Activated T-helper 1 cell treated with anti-CD3 and anti-CD28 coated beads, Interleukin-2, amount 50 U/mL, for 16 hours (primary cell): ENCODE measurements around the gene MAP4K4.
A peak's percentile ranks its signal among the peaks of the same experiment; 100 is the strongest.

Experiments used
- DNase-seq, 2 donors: peaks; one replicate each; pipeline ENCODE4 v3.0.0-alpha.2; 2020; ENCODE audit warnings: low read depth in 1 of 2, low spot score in 1 of 2

The MAP4K4 gene

DNA sequence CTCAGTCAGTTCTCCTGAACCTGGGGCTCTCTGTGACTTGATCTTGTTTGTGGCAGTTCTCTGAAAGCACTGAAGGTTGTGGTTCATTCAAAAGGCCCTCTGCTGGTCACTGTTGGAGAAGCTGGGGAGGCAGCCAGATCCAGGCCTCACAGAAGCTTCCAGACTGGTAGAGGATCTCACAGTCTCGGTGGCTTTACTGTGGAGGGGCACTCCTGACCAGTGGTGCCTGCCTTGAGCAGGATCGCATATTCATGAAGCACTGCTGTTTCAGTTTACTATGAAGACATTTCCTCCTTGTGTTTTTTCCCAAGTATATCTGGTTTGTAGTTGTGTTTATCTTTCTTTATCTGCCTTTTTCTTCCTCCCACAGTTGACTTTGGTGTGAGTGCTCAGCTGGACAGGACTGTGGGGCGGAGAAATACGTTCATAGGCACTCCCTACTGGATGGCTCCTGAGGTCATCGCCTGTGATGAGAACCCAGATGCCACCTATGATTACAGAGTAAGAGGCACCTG is 133.9 kb downstream of the MAP4K4 start:
- peak; percentile 31 to 34 for DNase-seq

DNA sequence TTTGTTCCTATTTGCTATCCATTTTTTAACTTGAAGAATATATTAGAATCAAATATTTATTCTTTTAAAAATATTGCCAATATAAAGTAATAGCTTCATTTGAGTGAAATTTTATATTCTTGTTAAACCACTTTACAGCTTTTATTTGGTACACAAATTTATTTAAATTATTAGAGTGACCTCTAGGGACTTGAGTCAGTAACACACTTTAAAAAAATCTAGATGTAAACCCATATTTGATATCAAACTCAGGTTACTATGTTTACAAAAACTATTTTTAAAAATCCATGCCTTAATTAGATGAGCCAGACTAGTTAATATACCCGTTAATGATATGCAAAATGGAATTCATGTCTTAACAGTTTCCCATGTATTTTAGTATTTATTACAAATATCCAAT is 134.6 kb downstream of the MAP4K4 start:
- DNase-seq, result no peak

DNA sequence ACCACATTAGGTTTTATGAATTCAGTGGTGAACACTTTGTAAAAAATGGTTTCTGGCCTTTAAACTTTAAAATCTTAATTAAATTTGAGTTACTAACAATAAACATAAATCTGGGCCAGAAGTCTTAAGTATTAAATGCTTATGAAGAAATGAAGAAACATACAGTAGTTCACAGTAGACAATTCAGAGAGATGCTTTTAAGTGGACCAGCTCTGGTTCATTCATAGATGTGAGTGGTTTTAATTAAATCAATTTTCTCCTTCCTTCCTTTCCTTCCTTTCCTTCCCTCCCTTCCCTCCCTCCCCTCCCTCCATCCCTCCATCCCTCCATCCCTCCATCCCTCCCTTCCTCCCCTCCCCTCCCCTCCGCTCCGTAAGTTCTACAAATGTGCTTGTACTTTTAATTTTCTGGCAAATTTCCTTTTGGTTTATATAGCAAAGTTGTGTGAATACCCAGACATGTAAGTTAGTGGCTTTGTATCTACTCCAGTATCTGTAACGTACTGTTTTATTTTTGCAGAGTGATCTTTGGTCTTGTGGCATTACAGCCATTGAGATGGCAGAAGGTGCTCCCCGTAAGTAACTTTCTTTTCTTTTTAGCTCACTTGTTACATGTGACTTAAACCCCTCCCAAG is 136.5 kb downstream of the MAP4K4 start:
- DNase-seq, result no peak

DNA sequence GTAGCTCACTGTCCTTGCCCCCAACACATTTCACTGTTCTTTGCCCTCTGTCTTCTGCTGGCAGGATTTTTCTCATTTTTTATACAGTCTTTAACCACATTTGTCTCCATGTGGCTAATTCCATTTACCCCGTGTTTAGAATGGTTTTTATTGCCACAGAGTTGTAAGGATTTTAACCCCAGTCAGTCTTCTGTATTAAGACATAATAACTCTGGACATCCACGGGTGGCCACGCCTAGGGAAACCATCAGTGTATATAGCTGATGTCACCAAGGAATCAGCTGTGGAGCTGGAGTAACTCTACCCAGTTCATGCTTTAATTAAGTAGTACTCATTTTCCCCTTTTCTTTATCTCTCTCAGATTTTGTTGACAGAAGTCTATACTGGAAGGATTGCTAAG is 139.8 kb downstream of the MAP4K4 start:
- no peak for DNase-seq

DNA sequence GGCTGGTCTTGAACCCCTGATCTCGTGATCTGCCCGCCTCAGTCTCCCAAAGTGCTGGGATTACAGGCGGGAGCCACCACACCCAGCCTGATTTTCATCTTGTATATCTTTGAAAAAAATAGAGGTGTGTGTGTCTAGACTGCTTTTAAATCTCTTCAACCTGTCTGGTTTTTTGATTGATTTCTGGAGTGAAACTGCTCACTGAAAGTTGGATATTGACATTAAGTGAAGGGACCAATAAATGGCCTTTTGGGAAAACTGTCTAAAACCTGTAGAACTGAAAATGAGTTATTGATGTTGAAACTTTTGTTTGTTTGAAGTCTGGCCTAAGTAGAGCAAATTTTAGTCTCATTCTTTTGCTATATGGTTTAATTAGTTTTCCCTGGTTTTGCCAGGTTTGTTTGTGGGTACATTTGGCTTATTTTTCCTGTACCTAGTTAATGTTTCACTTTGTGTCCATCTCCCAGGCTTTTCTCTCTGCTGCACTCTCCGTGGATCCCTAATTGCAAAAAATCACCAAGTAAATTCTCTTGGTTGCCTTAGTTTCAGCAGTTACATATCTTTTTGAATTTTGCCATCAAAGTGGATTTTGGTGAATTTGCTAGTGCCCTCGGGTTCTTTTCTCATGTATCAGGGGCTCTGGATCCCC is 144.3 kb downstream of the MAP4K4 start:
- no peak for DNase-seq

DNA sequence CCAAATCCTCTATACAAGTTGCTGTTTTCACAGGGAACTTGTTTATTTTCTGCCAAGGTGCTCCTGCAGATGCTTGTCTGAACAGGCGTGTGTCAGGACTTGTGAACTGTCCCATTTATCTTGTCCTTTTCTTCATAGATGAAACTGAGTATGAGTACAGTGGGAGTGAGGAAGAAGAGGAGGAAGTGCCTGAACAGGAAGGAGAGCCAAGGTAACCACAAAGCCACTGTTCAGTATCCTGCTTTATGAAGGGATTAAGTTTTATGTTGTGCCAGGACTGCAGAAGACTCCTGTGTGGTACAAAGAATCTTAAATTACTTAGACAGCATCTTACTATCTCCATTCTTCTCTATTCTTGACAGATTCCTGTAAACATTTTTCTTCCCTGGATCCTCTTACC is 145.0 kb downstream of the MAP4K4 start:
- DNase-seq, result no peak

DNA sequence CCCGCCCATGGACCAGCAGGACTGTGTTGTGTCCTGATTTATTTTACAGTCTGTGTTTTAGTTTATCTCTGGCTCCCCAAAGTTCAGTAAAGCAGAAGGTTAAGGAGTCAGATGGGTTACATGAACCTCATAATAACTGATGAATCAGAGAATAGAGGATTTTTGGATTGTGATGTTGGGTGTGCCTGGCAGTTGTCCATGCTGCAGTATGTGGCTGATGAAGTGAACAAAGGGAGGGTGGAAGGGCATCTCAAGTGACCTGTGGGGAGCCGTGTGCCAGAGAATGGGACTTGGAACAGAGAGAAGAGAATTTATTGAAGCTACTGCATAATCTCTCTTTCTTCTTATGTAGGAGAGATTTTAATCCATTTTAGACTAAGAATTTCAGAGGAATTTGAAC is 145.5 kb downstream of the MAP4K4 start:
- no peak for DNase-seq

DNA sequence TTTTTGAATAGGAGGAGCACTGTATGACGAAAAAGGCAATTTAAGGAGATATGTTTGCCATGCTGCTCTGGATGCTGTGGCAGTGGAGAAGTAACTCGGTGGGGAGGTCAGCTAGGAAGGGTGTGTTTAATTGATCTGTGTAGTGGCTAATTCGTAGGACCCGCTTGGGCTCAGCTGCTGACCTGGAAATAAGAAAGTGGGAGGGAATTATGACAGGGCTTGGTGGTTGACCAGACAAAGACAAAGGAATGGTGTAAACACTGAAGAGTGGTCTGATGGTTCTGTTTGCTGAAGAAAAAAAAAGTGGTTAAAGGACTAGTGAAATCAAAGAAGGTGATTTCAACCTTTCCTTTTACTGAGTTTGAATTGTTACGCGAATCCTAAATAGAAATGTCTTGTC is 146.0 kb downstream of the MAP4K4 start:
- no peak for DNase-seq

DNA sequence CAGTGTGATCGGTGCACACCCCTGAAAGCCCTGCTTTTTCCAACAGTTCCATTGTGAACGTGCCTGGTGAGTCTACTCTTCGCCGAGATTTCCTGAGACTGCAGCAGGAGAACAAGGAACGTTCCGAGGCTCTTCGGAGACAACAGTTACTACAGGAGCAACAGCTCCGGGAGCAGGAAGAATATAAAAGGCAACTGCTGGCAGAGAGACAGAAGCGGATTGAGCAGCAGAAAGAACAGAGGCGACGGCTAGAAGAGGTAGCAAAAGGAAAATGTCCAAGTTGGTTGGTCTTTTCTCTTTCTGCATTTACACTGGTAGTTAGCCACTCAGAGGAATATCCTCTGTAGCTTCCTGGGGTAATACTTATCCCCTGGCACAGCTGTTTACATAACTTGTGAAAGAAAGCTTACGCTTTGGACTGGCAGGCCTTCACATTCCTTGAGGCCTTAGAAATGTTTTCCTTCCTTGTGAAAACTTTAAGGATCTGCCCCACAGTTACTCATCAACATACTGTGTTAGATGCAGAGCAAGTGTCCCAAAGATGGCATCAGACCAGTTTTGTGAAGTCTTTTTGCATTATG is 146.6 kb downstream of the MAP4K4 start:
- DNase-seq, result no peak

DNA sequence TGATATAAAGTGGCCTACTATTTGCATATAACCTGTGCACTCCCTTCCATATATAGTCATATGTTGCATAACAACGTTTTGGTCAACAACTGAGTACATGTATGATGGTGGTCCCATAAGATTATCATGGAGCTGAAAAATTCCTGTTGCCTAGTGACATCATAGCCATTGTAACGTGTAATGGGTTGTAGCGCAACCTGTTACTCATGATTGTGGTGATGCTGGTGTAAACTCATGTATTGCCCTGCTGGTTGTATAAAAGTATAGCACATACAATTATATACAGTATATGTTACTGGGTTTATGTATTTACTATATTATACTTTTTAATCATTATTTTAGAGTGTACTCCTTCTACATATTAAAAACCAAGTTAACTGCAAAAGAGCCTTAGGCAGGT is 149.5 kb downstream of the MAP4K4 start:
- no peak for DNase-seq

DNA sequence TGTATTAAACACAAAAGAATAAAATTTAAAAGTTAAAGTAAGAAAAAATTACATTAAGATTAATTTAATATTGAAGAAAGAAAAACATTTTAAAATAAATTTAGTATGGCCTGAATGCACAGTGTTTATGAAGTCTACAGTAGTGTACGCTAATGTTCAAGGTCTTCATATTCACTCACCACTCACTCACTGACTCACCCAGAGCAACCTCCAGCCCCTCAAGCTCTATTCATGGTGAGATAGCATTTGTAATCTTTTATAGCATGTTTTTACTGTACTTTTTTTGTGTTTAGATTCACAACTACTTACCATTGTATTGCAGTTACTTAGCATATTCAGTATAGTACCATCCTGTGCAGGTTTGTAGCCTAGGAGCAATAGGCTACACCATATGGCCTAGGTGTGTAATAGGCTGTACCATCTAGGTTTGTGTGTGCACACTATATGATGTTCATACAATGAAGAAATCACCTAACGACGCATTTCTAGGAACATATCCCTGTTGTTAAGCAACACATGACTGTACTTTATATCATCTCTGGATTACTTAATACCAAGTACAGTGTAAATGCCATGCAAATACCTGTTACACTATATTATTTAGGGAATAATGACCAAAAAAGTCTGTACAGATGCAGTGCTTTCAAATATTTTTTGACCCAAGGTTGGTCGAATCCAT is 150.3 kb downstream of the MAP4K4 start:
- no peak for DNase-seq

DNA sequence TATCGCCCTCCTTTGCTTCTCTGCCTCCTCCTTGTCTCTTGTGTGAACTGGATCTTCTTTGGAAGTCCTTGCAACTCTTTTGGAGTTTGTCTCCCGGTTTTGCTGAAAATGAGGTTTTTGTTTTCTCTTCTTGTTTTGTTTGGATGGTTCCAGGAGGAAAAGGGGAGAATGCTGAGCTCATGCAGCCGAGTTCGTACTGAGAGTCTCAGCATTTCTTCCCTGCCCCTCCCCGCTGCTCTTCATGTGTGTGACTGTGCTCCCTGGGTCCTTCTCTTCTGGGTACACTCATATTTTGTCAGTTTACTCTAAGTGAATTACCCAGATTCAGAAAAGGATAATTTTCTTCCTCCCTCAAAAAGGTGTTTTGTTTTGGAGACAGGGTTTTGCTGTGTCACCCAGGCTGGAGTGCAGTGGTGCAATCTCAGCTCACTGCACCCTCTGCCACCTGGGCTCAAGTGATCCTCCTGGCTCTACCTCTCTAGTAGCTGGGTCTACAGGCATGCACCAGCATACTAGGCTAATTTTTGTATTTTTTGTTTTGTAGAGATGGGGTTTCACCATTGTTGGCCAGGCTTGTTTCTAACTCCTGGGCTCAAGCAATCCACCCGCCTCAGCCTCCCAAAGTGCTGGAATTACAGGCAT is 151.4 kb downstream of the MAP4K4 start:
- no peak for DNase-seq

DNA sequence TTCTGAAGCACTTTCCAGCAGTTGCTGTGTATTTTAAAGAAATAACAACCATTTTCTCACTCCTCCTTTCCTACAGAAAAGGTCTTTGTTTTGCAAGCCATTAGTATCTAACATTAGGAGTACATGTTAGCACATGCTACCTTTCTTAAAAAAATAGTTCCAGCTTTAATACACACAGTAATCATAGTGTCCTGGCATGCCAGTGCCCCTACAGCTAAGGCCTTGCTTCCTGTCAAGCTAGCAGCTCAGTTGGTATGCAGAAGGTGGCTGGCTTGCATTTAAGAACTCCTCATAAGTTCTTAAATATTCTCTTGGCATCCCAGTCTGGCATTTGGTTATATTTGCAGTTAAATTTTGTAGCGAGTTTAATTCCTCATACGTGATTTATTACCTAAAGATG is 152.9 kb downstream of the MAP4K4 start:
- DNase-seq, result no peak

DNA sequence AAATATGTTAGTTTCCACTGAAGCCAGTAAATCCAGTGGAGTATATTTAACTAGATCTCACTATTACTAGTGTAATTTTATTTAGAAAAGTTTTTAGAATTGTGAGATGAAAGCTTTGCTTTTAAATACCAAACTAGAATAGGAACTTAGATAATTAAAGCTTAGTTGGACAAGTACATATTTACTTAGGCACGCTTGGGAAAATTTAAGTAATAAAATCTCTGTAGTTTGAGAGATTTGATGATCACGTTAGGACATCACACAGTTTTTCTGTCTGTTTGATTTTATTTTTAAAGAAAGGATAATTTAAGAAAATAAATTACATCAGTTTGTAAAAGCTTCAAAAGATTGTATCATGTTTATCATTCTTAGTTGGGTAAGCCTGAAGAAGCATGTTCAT is 153.5 kb downstream of the MAP4K4 start:
- no peak for DNase-seq

DNA sequence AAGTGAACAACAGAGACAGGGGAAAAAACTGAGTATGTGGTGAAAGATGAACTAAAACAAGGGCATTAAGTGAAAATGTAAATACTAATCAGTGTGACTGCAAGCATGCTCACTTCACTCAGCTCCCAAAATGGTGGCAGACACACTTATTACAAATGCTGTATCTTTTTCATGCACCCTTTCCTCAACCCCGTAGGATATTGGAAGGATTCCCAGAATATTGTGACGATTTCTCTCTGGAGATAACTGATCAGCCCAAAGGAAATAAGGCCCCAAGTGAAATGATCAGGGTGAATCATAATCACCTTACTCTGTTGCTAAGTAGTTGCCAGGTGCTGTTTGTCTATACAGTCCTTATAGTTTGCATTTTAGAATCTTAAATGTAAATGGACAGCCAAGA is 155.3 kb downstream of the MAP4K4 start:
- no peak for DNase-seq

DNA sequence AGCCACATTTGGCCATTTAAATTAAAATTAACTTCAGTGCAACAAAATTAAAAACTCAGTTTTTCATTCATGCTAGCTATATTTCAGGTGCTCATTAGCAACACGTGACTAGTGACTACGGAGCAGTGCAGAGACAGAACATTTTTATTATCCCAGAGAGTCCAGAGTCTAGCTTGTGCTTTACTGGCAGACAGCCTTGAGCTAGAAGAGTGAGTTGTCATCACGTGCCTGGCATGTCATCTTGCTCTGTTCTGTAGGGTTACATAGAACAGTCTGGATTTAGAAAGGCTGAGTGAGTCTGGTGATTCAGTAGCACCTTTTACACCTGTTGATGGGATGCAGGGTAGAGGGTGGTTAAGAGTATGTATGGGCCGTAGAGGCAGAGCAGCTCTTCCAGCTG is 157.4 kb downstream of the MAP4K4 start:
- DNase-seq, result no peak

DNA sequence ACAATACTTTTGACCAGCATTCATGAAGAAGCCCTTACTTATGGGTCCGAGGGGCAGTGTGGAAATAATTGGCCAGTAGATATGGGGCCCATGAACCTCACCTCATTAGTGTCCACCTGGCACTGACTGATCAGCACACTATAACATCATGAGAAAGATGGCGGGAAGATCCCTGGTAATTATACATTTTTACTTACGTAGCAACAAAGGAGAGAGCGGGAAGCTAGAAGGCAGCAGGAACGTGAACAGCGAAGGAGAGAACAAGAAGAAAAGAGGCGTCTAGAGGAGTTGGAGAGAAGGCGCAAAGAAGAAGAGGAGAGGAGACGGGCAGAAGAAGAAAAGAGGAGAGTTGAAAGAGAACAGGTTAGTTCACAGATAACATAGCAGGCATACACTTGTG is 158.3 kb downstream of the MAP4K4 start:
- DNase-seq, result no peak

DNA sequence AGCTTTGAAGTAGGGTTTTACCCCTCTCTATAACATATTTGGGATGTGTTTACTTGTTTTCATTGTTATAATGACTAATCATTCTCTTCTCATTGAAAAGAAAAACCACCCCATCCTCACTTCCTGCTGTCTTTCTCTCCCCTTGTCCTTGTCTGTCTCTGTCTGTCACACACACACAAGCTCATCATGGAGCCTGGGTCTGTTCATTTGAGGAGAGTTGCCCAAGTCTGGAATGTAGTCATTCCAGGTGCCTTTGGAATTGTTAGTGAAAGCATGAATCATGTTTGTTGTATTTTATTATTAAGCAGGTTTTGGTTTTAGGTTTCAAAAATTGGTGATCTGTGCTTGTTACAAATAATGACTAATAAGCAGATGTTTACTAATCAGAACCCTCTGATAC is 160.7 kb downstream of the MAP4K4 start:
- DNase-seq, result no peak

DNA sequence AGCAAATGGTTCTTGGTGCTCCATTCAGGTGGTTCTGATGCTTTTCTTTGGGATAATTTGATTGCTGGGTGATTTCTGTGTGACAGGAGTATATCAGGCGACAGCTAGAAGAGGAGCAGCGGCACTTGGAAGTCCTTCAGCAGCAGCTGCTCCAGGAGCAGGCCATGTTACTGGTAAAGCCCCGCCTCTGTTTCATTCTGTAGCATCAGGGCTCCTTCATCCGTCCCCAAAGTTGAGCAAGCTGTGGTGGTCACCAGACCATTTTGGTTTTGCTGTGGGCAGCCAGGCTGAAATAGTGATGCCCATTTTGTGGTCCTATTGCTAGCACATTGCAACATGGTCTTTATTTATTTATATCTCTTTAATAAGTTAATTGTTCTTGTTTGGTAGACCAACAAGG is 161.4 kb downstream of the MAP4K4 start:
- DNase-seq, result no peak

DNA sequence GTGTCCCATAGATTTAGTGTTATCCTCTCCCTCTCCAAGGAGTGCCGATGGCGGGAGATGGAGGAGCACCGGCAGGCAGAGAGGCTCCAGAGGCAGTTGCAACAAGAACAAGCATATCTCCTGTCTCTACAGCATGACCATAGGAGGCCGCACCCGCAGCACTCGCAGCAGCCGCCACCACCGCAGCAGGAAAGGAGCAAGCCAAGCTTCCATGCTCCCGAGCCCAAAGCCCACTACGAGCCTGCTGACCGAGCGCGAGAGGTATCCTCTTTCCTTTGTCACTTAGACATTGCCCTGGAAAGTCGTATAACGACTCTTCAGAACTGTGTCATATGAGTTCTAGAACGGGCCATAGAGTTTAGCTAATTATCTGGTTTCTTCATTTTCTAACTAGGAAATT is 162.1 kb downstream of the MAP4K4 start:
- DNase-seq, result no peak

DNA sequence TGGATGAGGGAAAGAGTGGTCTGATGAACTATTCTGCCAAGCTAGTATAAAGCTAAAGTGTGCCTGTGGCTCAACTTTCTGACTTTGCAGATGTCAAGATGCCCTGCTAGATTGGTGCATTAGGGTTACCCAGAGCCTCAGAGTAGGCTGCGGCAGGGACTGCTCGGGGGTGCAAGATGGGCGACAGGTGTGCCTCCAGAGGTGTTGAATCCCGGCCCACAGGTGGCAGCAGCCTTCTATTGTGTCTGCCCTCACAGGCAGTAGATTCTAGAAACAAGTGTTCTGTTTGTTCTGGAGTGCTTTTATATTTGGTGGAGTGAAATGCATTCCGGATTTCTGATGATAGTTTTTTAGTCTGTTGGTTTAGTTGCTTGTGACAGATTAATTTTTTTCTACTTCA is 162.7 kb downstream of the MAP4K4 start:
- no peak for DNase-seq

DNA sequence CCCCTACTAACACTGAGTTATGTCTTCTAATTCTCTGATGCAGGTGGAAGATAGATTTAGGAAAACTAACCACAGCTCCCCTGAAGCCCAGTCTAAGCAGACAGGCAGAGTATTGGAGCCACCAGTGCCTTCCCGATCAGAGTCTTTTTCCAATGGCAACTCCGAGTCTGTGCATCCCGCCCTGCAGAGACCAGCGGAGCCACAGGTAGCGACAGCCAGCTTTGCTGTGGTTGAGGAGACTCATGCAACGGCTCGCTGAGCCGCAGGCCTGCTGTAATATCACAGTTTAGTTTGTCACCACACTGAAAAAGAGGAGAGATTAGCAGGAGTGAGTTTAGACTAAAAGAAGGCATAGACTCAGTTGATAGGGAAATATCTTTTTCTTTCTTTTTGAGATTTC is 163.3 kb downstream of the MAP4K4 start:
- DNase-seq, result no peak
